Hair follicular keratinocyte (primary cell): Measurements from ENCODE around the gene CRISP2. TPM values are rescaled to one million over a fixed set of nuclear protein-coding genes. Genes with fewer than 3 reads are reported as not detected.

Experiments used
- total RNA-seq: library from RNA; depleted of rRNA; stranded (reverse); fragments of >200 nt; gene quantifications from 2 replicates; pipeline ENCODE4 v1.2.3, GENCODE V29; 2015

Gene CRISP2, protein sequence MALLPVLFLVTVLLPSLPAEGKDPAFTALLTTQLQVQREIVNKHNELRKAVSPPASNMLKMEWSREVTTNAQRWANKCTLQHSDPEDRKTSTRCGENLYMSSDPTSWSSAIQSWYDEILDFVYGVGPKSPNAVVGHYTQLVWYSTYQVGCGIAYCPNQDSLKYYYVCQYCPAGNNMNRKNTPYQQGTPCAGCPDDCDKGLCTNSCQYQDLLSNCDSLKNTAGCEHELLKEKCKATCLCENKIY
- total RNA-seq = not detected in 2 replicates

DNA sequence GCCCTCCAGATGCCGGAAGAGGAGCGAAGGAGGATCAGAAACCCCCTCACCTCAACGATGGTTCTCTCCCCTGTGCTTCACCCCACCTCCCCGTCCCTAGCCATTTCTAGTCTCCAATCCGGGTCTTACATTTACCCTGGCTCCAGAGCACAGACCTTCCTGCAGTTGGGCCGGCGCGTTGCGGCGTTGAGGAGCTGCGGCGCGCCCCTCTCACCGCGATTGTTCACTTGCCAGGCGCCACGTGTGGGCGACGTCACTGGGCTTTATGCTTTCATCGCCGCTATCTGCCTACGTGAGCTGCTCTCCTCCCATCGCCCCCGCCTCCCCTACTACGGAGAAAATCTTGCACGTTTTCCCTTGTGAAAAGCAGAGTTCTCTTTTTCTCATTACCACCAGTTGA lies at the start of gene CRISP2:
Gene CRISP2 (minus strand): TSS at position 198 of the 400 bp plus-strand sequence. CDS start 4,347 bp downstream, outside the sequence.

DNA sequence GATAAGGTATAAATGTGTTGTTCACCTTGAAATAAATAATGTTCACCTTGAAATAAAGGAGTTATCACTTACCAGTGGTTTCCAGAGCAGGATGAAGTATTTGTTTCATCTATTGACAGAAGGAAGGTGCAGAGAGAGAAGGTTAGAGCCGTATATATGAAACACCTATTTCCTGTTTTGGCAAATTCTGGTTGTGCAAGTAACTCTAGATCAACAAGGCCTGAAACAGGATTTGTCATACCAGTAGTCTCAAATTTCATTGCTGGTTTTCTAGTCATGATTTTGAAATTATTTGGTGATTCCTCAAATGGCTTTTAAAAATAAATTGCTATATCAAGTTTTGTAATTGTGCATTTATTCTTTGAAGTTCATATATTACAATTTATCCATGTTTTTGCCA lies 30.9 kb upstream of the CRISP2 start, which contains the start of gene CRISP3:
Gene CRISP3 (minus strand): TSS at position 130 of the 400 bp plus-strand sequence. CDS start 21 bp downstream, at position 109.

Other genes with a start within 250 kb of the CRISP2 start
- gene GLYATL3, start 213.6 kb downstream of the CRISP2 start, total RNA-seq = not detected in 2 replicates
- gene C6orf141, start 162.9 kb downstream of the CRISP2 start, total RNA-seq = 21.5 and 23.2 TPM in 2 replicates
- not detected in 2 replicates for gene RHAG, start 76.7 kb downstream of the CRISP2 start, total RNA-seq
- gene CRISP3, start 30.8 kb upstream of the CRISP2 start, total RNA-seq = not detected in 2 replicates
- not detected in 2 replicates for gene PGK2, start 73.7 kb upstream of the CRISP2 start, total RNA-seq
- gene CRISP1, start 153.0 kb upstream of the CRISP2 start, total RNA-seq = not detected in 2 replicates